A673 (cell line): ENCODE data around the gene C13orf42.

ENCODE experiments used
- CTCF ChIP-seq: fragments of 300-800, 200-600 bp; sonication (generic); conservative IDR thresholded peaks from 2 replicates; pipeline ENCODE4 v1.5.1; 2017; ENCODE audit warnings: low read depth, mild to moderate bottlenecking, antibody characterized with exemption, low read length, moderate library complexity, mixed read lengths
- EZH2 ChIP-seq: fragments of 200-600 bp; sonication (generic); IDR thresholded peaks from 2 replicates; pipeline ENCODE4 v1.6.1; 2017; ENCODE audit warnings: borderline replicate concordance, low read depth, mild to moderate bottlenecking, mixed read lengths, antibody characterized with exemption, low read length; ENCODE audit not compliant: poor library complexity, severe bottlenecking

GRCh38 chr13:51052581-51052980, 58.5 kb downstream of the C13orf42 start:
- TF ChIP-seq CTCF, result no peak
- no peak for TF ChIP-seq EZH2
